Natural killer cell (primary cell): Measurements from ENCODE around the gene SGCG. TPM values are rescaled to one million over a fixed set of nuclear protein-coding genes. Genes with fewer than 3 reads are reported as not detected.

Experiments
- ATAC-seq, 3 donors: fragments of 150-1000 bp in 2 of 3; fragments of 200-7000 bp in 1 of 3; cut with Tn5 transposase; 1 replicate in 1 of 3; 2 replicates in 2 of 3; pipeline ENCODE4 v1.10.0; 2021; ENCODE audit warnings: mild to moderate bottlenecking in 2 of 3, moderate library complexity in 2 of 3
- DNase-seq, 2 donors: peaks; one replicate each; pipeline versions ENCODE4 v3.0.0 to v3.0.0-alpha.2; 2013 to 2021; ENCODE audit warnings: mixed read lengths in 1 of 2
- H3K27ac ChIP-seq: one replicate; pipeline ENCODE4 v1.5.1; 2013; ENCODE audit warnings: mild to moderate bottlenecking, low read length
- H3K27me3 ChIP-seq: one replicate; pipeline ENCODE4 v1.6.1; 2013; ENCODE audit warnings: low read length; ENCODE audit not compliant: control insufficient read depth, insufficient read depth
- H3K36me3 ChIP-seq: one replicate; pipeline ENCODE4 v1.6.1; 2013; ENCODE audit warnings: low read length; ENCODE audit not compliant: control insufficient read depth, insufficient read depth
- H3K4me1 ChIP-seq: one replicate; pipeline ENCODE4 v1.6.1; 2013; ENCODE audit warnings: low read length; ENCODE audit not compliant: control insufficient read depth, insufficient read depth
- H3K4me3 ChIP-seq: one replicate; pipeline ENCODE4 v1.5.1; 2013; ENCODE audit warnings: low read length
- H3K9me3 ChIP-seq: one replicate; pipeline ENCODE4 v1.6.1; 2013; ENCODE audit warnings: low read length; ENCODE audit not compliant: control insufficient read depth, insufficient read depth
- H3K27ac Mint-ChIP-seq, 2 donors: one replicate each; pipeline ENCODE4 v1.8.0; 2022; ENCODE audit warnings: mild to moderate bottlenecking in 2 of 2, mixed read lengths in 2 of 2, moderate library complexity in 1 of 2
- H3K27me3 Mint-ChIP-seq, 2 donors: one replicate each; pipeline ENCODE4 v1.8.0; 2022; ENCODE audit warnings: low read depth in 2 of 2, mixed read lengths in 2 of 2
- H3K36me3 Mint-ChIP-seq: one replicate; pipeline ENCODE4 v1.8.0; 2022; ENCODE audit warnings: mixed read lengths
- H3K4me1 Mint-ChIP-seq, 2 donors: one replicate each; pipeline ENCODE4 v1.8.0; 2022; ENCODE audit warnings: mixed read lengths in 2 of 2
- H3K4me3 Mint-ChIP-seq: one replicate; pipeline ENCODE4 v1.8.0; 2022; ENCODE audit warnings: mild to moderate bottlenecking, moderate library complexity, mixed read lengths
- H3K9me3 Mint-ChIP-seq, 2 donors: one replicate each; pipeline ENCODE4 v1.8.0; 2022; ENCODE audit warnings: mixed read lengths in 2 of 2
- CTCF ChIP-seq: fragments of 200-600 bp; IDR thresholded peaks from one replicate; pipeline ENCODE4 v1.8.0; 2022; ENCODE audit warnings: antibody characterized with exemption
- WGBS: methylation state at CpG from one replicate; pipeline ENCODE4 v1.1.7; 2013; ENCODE audit warnings: missing lambda C conversion rate; ENCODE audit not compliant: insufficient coverage; 5-methylcytosine and 5-hydroxymethylcytosine counted together
- intact Hi-C: fragments of 100-400 bp; cut with micrococcal nuclease; formaldehyde crosslinking; loops from one replicate; pipeline ENCODE4 v1.14.2; 2022
- total RNA-seq, 4 donors: library from RNA; stranded (reverse); fragments of 120-200 nt in 1 of 4; gene quantifications; one replicate each; pipeline versions ENCODE4 v1.2.3 to v1.2.4, GENCODE V29; 2013 to 2022

SGCG gene
- total RNA-seq, 3 donors from 2014 or later (not counting 1 experiment from before 2014, with no cell fraction given): not detected

- Mint-ChIP-seq H3K27ac (no peak overlapping the region), H3K4me3 (no peak overlapping the region), H3K36me3 (no peaks in the 10 kb centered on the region), H3K27me3 (peaks cover 0 to 3% of the 10 kb centered on the region in 2 donors), H3K4me1 (no peaks in the 10 kb centered on the region), H3K9me3 (peaks cover 4 to 7% of the 10 kb centered on the region in 2 donors)
- DNase-seq (no peak), ATAC-seq (no peak)
- Histone ChIP-seq H3K27ac (no peak overlapping the region), H3K4me3 (no peak overlapping the region), H3K9me3 (no peaks in the 10 kb centered on the region), H3K4me1 (no peaks in the 10 kb centered on the region), H3K27me3 (no peaks in the 10 kb centered on the region), H3K36me3 (no peaks in the 10 kb centered on the region)
- intact Hi-C loops: no loop called here
- TF ChIP-seq CTCF: no peak
- WGBS: 34% methylated on average over 3 of the region's 5 CpGs
These were observed 98.5 kb downstream of the SGCG start for GRCh38 chr13:23279321-23279720.

- no peaks in the 10 kb centered on the region for H3K27me3 ChIP-seq
- no peaks in the 10 kb centered on the region for H3K4me1 Mint-ChIP-seq
- WGBS: 100% methylated on average over 1 of the region's 1 CpG
- H3K4me3 ChIP-seq: no peak overlapping the region
- no peaks in the 10 kb centered on the region for H3K36me3 ChIP-seq
- peaks cover 0 to 2% of the 10 kb centered on the region in 2 donors for H3K9me3 Mint-ChIP-seq
- H3K27ac Mint-ChIP-seq: no peak overlapping the region
- H3K9me3 ChIP-seq: peaks cover 7% of the 10 kb centered on the region
- H3K4me1 ChIP-seq: no peaks in the 10 kb centered on the region
- intact Hi-C loops: no loop called here
- ATAC-seq: no peak
- no peak overlapping the region for H3K4me3 Mint-ChIP-seq
- no peak overlapping the region for H3K27ac ChIP-seq
- peaks cover 9 to 10% of the 10 kb centered on the region in 2 donors for H3K27me3 Mint-ChIP-seq
- H3K36me3 Mint-ChIP-seq: no peaks in the 10 kb centered on the region
- TF ChIP-seq CTCF: no peak
- no peak for DNase-seq
These were observed 107.8 kb downstream of the SGCG start for GRCh38 chr13:23288564-23288963.

GRCh38 chr13:23288995-23289394, 108.2 kb downstream of the SGCG start:
- intact Hi-C loops: no loop called here
- Histone ChIP-seq H3K27ac (no peak overlapping the region), H3K4me1 (no peaks in the 10 kb centered on the region), H3K36me3 (no peaks in the 10 kb centered on the region), H3K4me3 (no peak overlapping the region), H3K27me3 (no peaks in the 10 kb centered on the region), H3K9me3 (peaks cover 7% of the 10 kb centered on the region)
- TF ChIP-seq CTCF: no peak
- no peaks in the 10 kb centered on the region for H3K4me1 Mint-ChIP-seq
- peaks cover 0 to 2% of the 10 kb centered on the region in 2 donors for H3K9me3 Mint-ChIP-seq
- H3K27ac Mint-ChIP-seq: no peak overlapping the region
- no peak overlapping the region for H3K4me3 Mint-ChIP-seq
- no peaks in the 10 kb centered on the region for H3K36me3 Mint-ChIP-seq
- peaks cover 9 to 10% of the 10 kb centered on the region in 2 donors for H3K27me3 Mint-ChIP-seq
- 83% methylated on average over 7 of the region's 7 CpGs for WGBS
- no peak for DNase-seq
- no peak for ATAC-seq

- Mint-ChIP-seq H3K9me3 (no peaks in the 10 kb centered on the region), H3K27ac (no peak overlapping the region), H3K36me3 (no peaks in the 10 kb centered on the region), H3K4me1 (no peaks in the 10 kb centered on the region), H3K27me3 (peaks cover 9 to 10% of the 10 kb centered on the region in 2 donors), H3K4me3 (no peak overlapping the region)
- WGBS: 74% methylated on average over 5 of the region's 5 CpGs
- no peak overlapping the region for H3K27ac ChIP-seq
- ATAC-seq: no peak
- DNase-seq: no peak
- intact Hi-C loops: no loop called here
- H3K9me3 ChIP-seq: peaks cover 4% of the 10 kb centered on the region
- no peaks in the 10 kb centered on the region for H3K4me1 ChIP-seq
- H3K36me3 ChIP-seq: no peaks in the 10 kb centered on the region
- no peaks in the 10 kb centered on the region for H3K27me3 ChIP-seq
- TF ChIP-seq CTCF: no peak
- H3K4me3 ChIP-seq: no peak overlapping the region
These were observed 109.2 kb downstream of the SGCG start for GRCh38 chr13:23289917-23290357.
